DOHH2 (cell line): Measurements from ENCODE around the gene HOXA13.

ENCODE experiments used
- H3F3A ChIP-seq: fragments of 200-600 bp; sonication (generic), shearing (Covaris generic); 2 replicates; pipeline ENCODE4 v1.6.0; 2016; ENCODE audit warnings: antibody characterized with exemption, mild to moderate bottlenecking; ENCODE audit not compliant: control insufficient read depth, insufficient read depth
- H3K27ac ChIP-seq: fragments of 200-600 bp; sonication (generic); 2 replicates; pipeline ENCODE4 v1.5.1; 2014; ENCODE audit warnings: low read depth, mild to moderate bottlenecking, low read length, moderate library complexity
- H3K27me3 ChIP-seq: fragments of 200-600 bp; sonication (generic); 2 replicates; pipeline ENCODE4 v1.6.1; 2014; ENCODE audit warnings: mild to moderate bottlenecking, low read length, mixed read lengths; ENCODE audit not compliant: control insufficient read depth
- H3K36me3 ChIP-seq: fragments of 200-600 bp; sonication (generic); 2 replicates; pipeline ENCODE4 v1.6.1; 2014; ENCODE audit warnings: mild to moderate bottlenecking, low read length, moderate library complexity, mixed read lengths; ENCODE audit not compliant: control insufficient read depth
- H3K4me1 ChIP-seq: fragments of 200-600 bp; sonication (generic); 2 replicates; pipeline ENCODE4 v1.6.1; 2014; ENCODE audit warnings: mild to moderate bottlenecking, low read length, mixed read lengths; ENCODE audit not compliant: control insufficient read depth
- H3K4me2 ChIP-seq: fragments of 200-600 bp; sonication (generic); 2 replicates; pipeline ENCODE4 v1.6.0; 2014; ENCODE audit warnings: mild to moderate bottlenecking, low read length, moderate library complexity
- H3K4me3 ChIP-seq: fragments of 200-600 bp; sonication (generic); 2 replicates; pipeline ENCODE4 v1.5.1; 2014; ENCODE audit warnings: mild to moderate bottlenecking, low read length, mixed read lengths
- H3K79me2 ChIP-seq: fragments of 200-600 bp; sonication (generic); 2 replicates; pipeline ENCODE4 v1.6.1; 2014; ENCODE audit warnings: mild to moderate bottlenecking, low read length, mixed read lengths; ENCODE audit not compliant: control insufficient read depth
- H3K9me2 ChIP-seq: fragments of 200-600 bp; sonication (generic); replicated peaks from 2 replicates; pipeline ENCODE4 v1.6.1; 2014; ENCODE audit warnings: mild to moderate bottlenecking, low read length, mixed read lengths; ENCODE audit not compliant: control insufficient read depth
- H3K9me3 ChIP-seq: fragments of 200-600 bp; sonication (generic); 2 replicates; pipeline ENCODE4 v1.6.1; 2014; ENCODE audit warnings: antibody characterized with exemption, low read length, mixed read lengths; ENCODE audit not compliant: control insufficient read depth, insufficient read depth
- H4K20me1 ChIP-seq: fragments of 200-600 bp; sonication (generic); 2 replicates; pipeline ENCODE4 v1.6.0; 2014; ENCODE audit warnings: low read depth, mild to moderate bottlenecking, antibody characterized with exemption, low read length, moderate library complexity; ENCODE audit not compliant: control insufficient read depth, insufficient read depth
- CTCF ChIP-seq: fragments of 200-600 bp; sonication (generic); IDR thresholded peaks from one replicate; pipeline ENCODE4 v1.5.1; 2014; ENCODE audit warnings: antibody characterized with exemption, mild to moderate bottlenecking, low read depth, low read length; ENCODE audit not compliant: poor library complexity, severe bottlenecking
- EZH2phosphoT487 ChIP-seq: fragments of 200-600 bp; sonication (generic); IDR thresholded peaks from 2 replicates; pipeline ENCODE4 v1.6.1; 2017; ENCODE audit warnings: borderline replicate concordance, mild to moderate bottlenecking, antibody characterized with exemption, low read length, moderate library complexity, mixed read lengths

Gene HOXA13

DNA sequence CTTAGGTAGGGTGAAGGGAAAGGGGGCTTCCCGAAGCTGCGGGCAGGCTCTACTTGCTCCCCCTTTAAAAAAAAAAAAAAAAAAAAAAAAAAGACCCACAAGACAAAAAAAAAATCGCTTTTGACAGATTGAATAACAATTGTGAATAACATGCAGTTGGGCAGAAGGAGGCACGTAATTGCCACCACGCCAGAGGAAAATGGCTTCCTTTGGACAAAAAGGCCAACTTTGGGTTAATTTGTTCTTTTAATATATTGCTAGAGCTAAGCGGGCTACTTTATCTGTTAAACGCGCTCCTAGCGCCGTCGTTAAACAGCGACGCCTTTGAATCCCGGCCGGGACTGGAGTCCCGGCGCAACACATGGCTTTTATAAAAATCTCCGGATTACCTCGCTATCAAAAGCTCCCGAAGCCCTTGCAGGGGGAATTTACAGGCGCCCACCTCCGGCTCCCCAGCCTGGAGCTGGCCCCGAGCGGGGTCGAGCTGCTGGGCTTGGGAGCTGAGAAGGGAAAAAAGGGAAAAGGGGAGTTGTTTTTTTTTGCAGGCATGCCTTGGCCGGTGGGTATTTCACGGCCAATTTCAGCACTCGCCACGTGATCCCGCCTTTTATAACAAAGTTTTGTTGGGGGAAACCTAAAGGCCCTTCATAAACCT is 16.1 kb downstream of the HOXA13 start:
- TF ChIP-seq CTCF (no peak), EZH2phosphoT487 (peak; percentile 100; the same call in 1 of the 2 replicates)
- Histone ChIP-seq H3K4me1 (peaks cover 35% of the 10 kb centered on the region), H3K9me2 (no peaks in the 10 kb centered on the region), H3K27ac (no peak overlapping the region), H3K27me3 (peaks cover 85% of the 10 kb centered on the region), H4K20me1 (no peaks in the 10 kb centered on the region), H3K9me3 (no peaks in the 10 kb centered on the region), H3F3A (peaks cover 2% of the 10 kb centered on the region; the same call in 1 of the 2 replicates), H3K4me2 (peak overlapping the region; percentile 87), H3K4me3 (peak overlapping the region; percentile 72), H3K36me3 (no peaks in the 10 kb centered on the region), H3K79me2 (no peaks in the 10 kb centered on the region)

- Histone ChIP-seq H3K4me2 (peak overlapping the region; percentile 87), H4K20me1 (no peaks in the 10 kb centered on the region), H3F3A (peaks cover 2% of the 10 kb centered on the region; the same call in 1 of the 2 replicates), H3K79me2 (no peaks in the 10 kb centered on the region), H3K36me3 (no peaks in the 10 kb centered on the region), H3K27ac (no peak overlapping the region), H3K9me2 (no peaks in the 10 kb centered on the region), H3K27me3 (peaks cover 77% of the 10 kb centered on the region), H3K9me3 (no peaks in the 10 kb centered on the region), H3K4me3 (peak overlapping the region; percentile 72), H3K4me1 (peaks cover 28% of the 10 kb centered on the region)
- TF ChIP-seq CTCF (no peak), EZH2phosphoT487 (peak; percentile 30; the same call in 1 of the 2 replicates)
Measured at GRCh38 chr7:27182861-27183681, 16.8 kb downstream of the HOXA13 start.

- H3K4me1 ChIP-seq, result peaks cover 25% of the 10 kb centered on the region
- no peaks in the 10 kb centered on the region for H4K20me1 ChIP-seq
- no peak overlapping the region for H3K4me2 ChIP-seq
- peaks cover 2% of the 10 kb centered on the region; the same call in 1 of the 2 replicates for H3F3A ChIP-seq
- no peak for TF ChIP-seq CTCF
- TF ChIP-seq EZH2phosphoT487, result no peak
- H3K4me3 ChIP-seq, result no peak overlapping the region
- H3K9me2 ChIP-seq, result no peaks in the 10 kb centered on the region
- H3K9me3 ChIP-seq, result no peaks in the 10 kb centered on the region
- H3K36me3 ChIP-seq, result no peaks in the 10 kb centered on the region
- H3K27me3 ChIP-seq, result peaks cover 70% of the 10 kb centered on the region
- H3K27ac ChIP-seq, result no peak overlapping the region
- no peaks in the 10 kb centered on the region for H3K79me2 ChIP-seq
Measured at GRCh38 chr7:27182285-27182841, 17.5 kb downstream of the HOXA13 start.
